Activated CD8-positive, alpha-beta memory T cell treated with anti-CD3 and anti-CD28 coated beads for 24 hours (primary cell): ENCODE data around the gene PNPLA7.
"Not testable (repeated sequence)": the region's sequence is repeated elsewhere in the genome, so short reads cannot be mapped to it uniquely, and the experiment has no call there.

ENCODE experiments used
- DNase-seq: peaks from one replicate; pipeline ENCODE4 v3.0.0-alpha.2; 2020

Gene PNPLA7

DNA sequence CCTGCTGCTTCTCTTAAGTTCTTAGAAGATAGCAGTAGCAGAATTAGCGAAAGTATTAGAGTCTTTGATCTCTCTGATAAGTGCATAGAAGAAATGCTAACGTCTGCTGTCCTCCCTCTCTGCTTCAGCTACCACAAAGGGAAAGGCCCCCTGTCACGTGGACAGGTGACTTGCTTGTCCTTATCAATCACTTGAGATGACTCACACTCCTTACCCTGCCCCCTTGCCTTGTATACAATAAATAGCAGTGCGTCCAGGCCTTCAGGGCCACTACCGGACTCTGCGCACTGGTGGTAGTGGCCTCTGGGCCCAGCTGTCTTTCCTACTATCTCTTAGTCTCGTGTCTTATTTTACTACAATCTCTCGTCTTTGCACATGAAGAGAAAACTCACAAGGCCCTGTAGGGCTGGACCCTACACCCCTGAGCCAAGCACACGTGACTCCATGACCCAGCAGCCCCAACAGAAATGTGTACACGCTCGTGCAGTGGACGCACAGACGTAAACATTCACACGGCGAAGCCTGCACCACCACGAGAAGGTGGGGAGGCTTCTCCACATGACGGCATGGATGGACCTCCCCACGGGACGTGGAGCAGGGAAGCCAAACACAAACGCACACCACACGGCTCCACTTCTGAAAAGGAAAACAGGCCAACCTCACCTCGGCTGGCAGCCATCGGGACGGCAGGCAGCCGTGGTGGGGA, 38.3 kb downstream of the PNPLA7 start:
- DNase-seq, result no peak

- not testable (repeated sequence) for DNase-seq
These were observed 39.1 kb downstream of the PNPLA7 start for GRCh38 chr9:137511126-137511525.

- DNase-seq, result no peak
These were observed 41.0 kb downstream of the PNPLA7 start for GRCh38 chr9:137509198-137509597.

DNA sequence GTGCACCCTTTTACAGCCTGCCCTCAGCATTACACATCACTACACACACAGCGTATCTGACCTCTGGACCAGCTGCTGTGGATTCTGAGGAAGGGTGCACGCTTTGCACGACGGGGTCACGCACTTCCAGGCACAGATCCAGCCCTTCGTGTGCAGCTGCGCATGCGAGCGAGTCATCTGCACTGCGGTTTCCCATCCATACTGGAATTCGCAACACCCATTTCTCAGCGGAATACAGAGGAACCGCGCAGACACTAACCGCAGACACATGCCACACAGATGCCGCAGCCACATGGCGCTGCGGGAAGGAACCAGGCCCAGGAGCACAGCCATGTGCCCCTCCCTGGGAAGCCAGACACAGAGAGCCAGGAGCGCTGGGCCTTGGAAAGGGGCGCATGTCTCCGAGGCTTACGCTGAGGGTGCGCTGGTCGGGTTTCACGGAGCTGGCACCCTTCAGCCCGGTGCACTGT, 43.5 kb downstream of the PNPLA7 start:
- DNase-seq, result no peak

DNA sequence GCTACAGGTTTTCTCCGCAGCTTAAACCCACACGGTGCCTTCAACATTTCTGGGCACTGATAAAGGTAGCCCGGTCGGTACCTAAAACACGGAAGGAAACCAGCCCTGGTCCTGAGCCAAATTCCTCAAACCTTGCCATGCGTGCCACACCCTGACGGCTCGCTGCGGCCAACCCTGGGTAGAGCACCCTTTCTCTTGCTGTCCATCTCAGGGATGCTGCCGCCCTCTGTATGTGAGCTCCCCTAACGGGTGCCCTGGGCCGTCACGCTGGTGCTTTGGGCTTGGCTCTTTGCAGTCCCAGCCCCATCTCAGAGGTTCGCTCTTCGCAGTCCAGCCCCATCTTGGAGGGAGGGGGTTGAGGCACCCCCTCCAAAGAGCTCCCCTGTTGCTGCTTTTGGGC, 43.9 kb downstream of the PNPLA7 start:
- DNase-seq, result no peak

- no peak for DNase-seq
These were observed 44.6 kb downstream of the PNPLA7 start for GRCh38 chr9:137505421-137506140.

DNA sequence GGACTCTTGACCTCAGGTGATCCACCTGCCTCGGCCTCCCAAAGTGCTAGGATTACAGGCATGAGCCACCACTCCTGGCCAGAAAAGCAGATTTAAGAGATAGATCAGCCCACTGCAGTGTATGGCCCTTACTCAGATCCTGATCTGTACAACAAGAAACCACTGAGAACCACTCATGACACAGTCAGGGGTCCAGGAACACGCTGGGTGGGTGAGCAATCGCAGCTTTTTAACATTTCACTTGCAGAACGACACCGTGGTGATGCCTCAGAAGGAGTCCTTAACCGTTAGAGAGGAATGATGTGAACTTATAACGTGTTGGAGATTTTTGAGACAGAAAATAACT, 45.8 kb downstream of the PNPLA7 start:
- DNase-seq, result no peak

- DNase-seq, result no peak
These were observed 47.9 kb downstream of the PNPLA7 start for GRCh38 chr9:137502008-137502911.

DNA sequence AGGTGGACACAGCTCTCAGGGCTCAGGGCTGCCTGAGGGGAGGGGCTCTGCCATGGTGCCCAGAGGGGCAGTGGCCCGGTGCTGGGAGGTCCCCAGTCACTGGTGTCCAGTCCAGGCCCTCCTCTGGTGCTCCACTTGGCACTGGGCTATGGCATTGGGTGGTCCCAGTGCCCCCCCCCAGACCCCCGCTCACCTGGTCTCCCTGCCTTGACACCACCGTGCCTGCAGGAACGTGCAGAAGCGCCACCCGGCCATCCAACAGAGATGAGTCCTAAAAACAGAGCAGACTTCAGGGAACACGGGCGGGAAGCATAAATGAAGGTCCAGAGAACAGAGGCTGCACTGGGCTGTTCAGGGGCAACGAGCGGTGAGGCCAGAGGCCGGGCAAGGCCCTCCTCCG, 48.7 kb downstream of the PNPLA7 start:
- DNase-seq, result no peak

DNA sequence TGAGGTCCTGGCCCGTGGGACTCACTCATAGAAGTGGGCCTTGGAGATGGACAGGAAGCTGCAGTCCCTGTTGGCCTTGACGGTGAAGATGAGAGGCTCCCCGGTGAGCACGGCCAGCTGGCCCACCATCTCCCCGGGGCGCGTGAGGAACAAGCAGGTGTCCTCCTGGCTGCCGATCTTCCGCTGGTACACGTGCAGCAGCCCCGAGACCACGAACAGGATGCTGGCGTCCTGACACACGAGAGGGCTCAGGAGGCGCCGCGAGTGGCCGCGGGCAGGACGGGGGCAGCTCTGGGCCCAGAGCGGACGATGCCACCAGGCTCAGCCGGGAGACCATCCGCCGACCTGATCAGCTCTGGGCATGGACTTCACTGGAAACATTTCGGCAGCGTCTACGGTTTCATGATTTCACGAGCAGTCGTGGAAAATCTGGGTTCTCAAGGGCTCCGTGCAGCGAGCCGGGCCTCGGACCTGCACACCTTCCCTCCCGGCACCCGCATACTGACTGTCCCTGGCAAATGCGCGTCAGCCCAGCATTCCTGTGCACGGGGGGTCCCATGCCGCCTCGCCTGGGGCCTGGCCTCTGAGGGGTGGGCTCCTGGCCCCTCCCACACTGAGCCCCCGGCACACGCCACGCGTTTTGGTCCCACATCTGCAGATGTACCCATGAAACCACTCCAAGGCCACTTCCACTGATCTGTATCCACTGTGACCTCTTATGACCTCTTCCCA, 49.4 kb downstream of the PNPLA7 start:
- DNase-seq, result no peak

- no peak for DNase-seq
These were observed 50.1 kb downstream of the PNPLA7 start for GRCh38 chr9:137499858-137500661.

DNA sequence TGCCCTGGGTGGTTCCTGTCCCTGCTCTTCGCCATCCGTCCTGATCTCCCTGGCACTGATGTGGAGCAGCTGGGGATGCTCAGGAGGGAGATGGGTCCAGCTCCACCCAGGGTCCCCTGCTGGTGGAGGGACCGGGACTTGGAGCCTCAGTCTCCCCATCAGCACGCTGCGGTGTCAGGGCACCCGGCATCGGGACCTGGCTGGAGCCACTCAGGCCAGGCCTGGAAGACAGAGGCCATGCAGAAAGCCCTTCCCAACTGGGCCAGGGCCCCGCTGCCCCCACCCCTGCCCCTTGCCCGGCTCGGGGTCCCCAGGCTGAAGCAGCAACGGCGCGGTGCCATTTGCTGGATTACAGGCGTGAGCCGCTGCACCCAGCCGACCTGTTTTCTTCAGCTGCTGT, 50.8 kb downstream of the PNPLA7 start:
- no peak for DNase-seq

DNA sequence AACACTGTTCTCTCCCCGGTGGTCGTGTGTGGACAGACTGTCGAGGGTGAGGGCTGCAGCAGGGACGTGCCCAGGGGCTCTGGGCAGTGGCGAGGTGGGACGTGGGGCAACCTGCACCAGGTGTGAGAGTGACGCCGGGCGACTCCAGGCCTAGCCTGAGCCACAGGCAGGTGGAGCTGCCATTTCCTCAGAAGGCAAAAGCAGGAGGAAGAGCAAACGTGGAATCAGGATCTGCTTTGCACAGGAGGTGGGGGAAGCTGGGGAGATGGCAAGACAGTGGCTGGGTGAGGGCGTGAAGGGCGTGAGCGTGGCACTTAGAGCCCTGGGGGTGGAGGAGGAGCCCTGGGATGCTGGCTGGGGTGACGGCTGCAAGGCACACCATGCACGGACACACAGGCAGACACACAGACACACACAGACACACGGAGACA, 51.5 kb downstream of the PNPLA7 start:
- no peak for DNase-seq

DNA sequence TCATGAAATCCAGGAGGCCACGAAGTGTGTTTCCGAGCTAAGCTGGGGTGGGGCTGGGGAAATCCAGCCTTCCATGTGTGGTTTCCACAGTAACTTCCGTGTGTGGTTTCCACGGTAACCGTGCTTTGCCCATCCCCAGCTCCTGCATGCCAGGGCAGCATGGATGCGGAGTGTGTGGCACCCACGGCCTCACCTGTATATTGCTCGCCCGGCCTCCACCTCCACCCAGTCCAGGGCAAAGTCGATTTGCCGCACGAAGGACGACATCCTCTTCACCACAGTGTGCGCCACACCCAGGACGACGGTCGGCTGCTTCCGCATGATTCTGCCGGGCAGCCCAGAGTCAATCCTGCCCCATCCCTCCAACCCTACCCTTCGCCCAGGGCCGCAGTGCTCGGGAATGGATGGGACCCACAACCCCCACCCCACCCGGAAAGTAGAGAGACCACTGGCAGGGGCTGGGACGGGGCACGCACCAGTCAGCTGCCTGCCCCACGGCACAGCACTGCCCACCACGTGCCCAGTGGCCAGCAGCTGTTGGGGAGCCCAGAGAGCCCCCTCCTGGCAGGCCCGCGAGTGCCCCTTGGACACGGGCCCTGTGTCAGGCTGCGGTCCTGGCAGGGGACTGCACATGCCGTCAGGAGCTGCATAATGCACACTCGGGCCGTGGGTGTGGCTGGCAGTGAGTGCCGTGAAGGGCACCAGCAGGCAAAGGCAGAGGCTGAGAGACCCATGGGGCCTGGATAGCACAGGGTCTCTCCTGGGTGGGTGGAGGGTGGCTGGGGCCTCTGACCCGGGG, 52.1 kb downstream of the PNPLA7 start:
- DNase-seq, result no peak

- no peak for DNase-seq
These were observed 53.4 kb downstream of the PNPLA7 start for GRCh38 chr9:137496601-137497375.

DNA sequence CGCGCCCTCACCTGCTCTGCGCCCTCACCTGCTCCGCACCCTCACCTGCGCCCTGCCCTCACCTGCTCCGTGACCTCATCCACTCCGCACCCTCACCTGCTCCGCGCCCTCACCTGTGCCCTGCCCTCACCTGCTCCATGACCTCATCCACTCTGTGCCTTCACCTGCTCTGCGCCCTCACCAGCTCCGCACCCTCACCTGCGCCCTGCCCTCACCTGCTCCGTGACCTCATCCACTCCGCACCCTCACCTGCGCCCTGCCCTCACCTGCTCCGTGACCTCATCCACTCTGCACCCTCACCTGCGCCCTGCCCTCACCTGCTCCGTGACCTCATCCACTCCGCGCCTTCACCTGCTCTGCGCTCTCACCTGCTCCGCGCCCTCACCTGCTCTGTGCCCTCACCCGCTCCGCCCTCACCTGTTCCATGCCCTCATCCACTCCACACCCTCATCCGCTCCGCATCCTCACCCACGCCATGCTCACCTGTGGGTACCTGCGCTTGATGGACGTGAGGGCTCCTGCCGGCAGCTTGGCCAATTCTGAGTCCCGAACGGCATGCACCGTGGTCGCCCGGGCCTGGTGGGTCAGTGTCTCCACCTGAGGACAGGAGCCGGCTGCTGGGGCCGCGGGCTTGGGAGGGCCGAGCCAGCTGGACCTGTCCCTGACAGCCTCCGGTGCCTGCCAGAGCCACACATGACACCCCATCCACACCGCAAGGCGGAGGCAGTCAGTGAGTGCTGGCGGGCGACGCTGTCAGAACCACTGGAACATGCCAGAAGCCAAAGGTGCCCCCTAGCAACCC, 55.5 kb downstream of the PNPLA7 start:
- DNase-seq, result no peak

- no peak for DNase-seq
These were observed 56.1 kb downstream of the PNPLA7 start for GRCh38 chr9:137494104-137494544.

- no peak for DNase-seq
These were observed 56.7 kb downstream of the PNPLA7 start for GRCh38 chr9:137493364-137494103.
